Myocyte (in vitro differentiated cells): ENCODE results near the gene RPS6KL1. TPM values are rescaled to one million over a fixed set of nuclear protein-coding genes. Genes with fewer than 3 reads are reported as not detected.
"Not testable (repeated sequence)": the region's sequence is repeated elsewhere in the genome, so short reads cannot be mapped to it uniquely, and the experiment has no call there.

Experiments used
- DNase-seq: peaks from one replicate; pipeline ENCODE4 v3.0.0-alpha.2; 2012; ENCODE audit warnings: low read depth
- total RNA-seq: library from RNA; depleted of rRNA; stranded (reverse); fragments of >200 nt; gene quantifications from 2 replicates; pipeline ENCODE4 v1.2.3, GENCODE V29; 2014

Gene RPS6KL1
- total RNA-seq, 1 donor from 2014 or later = 17.1 TPM

GRCh38 chr14:74937171-74937570, 14.1 kb upstream of the RPS6KL1 start:
- no peak for DNase-seq

DNA sequence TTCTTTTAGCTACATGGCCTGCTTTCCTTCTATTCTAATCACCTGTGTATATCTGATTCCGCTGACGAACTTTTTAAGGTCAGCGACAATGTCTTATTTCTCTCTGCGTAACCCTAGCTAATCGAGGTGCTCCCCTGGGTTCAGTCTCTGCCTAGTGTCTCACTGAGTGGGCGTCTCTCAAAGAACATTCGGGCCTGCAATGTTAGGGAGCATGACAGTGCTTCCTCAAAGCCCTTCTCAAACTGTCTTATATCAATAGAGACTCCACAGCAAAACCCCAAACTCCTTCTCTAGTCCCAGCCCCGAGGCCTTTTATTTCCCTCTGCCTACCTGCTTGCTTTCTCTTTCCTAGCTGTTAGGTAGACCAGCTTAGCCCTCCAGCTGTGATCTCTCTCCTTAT, 13.7 kb upstream of the RPS6KL1 start:
- no peak for DNase-seq

DNA sequence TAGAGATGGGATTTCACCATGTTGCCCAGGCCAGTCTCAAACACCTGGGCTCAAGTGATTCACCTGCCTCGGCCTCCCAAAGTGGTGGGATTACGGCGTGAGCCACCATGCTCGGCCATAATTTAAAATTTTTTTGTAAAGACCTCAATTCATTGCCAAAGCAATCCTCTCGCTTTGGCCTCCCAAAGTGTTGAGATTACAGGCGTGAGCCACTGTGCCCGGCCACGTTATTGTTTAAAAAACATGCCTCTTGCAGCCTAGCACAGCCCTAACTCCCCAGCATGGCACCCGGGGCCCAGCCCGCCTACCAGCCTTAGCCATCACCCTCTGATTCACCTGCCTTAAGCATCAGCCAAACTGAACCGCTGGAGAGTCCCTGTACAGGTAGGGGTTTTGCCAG, 13.1 kb upstream of the RPS6KL1 start:
- DNase-seq = no peak

DNA sequence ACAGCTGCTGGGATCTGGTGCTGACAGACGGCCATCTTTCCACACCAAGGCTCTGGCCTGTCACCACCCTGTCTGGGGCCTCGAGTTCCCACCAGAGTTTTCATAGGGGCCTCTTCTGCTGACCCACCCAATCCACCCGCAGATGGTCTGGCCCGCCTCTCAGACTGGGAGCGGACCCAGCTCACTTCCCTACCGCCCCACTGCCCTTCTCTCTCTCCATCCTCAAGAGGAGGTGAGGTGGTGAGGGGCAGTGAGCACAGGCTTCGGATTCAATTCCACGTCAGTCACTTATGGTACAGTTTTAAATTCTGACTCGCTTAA, 12.3 kb upstream of the RPS6KL1 start:
- DNase-seq = no peak

DNA sequence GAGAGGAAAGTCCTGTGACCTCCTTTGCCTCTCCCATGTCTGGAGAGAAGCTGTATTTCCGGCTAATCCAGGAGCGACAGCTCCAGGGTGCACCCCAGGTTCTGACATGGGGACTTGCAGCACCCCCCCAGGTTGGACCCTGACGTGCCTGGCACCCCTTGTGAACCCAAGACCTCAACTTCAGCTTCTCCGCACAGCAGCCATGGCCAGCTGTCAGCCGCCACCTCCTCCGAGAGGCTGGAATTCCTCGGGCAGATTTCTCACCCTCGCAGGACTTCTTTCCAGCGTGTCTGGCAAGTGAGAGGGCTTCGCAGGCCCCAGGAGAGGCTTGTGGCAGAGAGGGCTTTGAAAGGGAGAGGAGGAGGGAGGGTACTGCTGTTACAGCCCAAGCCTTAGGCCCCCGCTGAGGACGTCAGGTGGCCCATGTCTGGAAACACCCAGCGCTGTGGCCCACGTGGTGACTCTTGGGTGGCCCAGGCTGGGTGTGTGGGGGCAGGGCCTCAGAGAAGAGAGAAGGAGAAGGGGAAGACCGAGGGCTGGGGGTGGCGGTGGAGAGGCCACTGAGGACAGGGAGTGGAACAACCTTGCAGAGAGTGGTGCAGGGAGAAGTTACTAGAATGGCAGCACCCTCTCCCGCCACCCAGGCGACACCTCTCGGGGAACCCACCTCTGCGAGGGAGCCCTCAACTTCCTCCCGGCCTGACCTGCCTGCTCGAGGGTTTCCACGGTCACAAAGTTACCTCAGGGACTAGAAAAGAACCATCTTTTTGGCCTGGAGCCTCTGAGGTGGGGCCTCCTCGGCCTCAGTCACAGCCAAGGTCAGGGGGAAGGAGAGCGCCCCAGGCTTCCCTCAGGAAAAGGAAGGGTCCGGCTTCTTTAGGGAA, 11.7 kb upstream of the RPS6KL1 start:
- peak; percentile 93 for DNase-seq

DNA sequence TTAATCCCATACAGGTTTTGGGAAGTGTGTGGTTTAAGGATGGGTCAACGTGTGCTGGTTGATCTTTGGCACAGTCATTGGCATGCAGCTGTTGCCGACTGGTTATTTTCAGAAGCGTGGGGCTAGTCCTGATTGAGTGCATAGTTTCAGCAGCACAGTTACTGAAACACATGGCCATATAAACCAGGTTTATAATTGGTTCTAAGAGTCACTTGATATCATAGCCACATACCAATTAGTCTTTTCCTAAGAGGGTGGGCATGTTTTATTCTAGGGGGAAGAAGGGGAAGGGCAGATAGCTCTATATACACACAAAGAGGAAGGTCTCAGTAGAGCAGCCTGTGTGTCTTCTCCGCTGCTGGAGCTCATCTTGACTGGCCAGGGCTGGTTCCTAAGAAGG, 11.0 kb upstream of the RPS6KL1 start:
- DNase-seq = peak; percentile 98

- not testable (repeated sequence) for DNase-seq
Measured at GRCh38 chr14:74932936-74933335, 9.9 kb upstream of the RPS6KL1 start.

DNA sequence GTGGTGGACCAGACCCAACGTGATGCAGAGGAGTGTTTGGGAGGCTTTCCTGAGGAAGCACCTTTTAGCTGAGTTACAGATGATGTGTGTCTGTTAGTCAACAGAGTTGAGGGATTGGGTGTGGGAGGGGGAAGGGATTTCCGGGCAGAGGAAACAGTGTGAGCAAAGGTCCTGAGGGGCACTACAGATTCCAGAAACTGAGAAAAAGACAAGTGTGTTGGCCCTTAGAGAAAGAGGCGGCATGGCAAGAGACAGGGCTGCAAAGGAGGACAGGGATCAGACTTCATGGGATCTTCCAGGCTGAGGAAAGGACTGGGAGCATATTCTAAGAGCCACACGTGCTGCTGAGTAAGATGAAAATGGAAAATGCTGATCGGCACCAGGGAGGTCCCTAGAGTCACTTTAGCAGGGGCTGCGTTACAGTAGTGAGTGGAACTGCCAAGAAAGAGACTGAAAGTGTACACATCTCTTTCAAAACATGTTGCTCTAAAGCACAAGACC, 9.4 kb upstream of the RPS6KL1 start:
- no peak for DNase-seq

- DNase-seq = not testable (repeated sequence)
Measured at GRCh38 chr14:74931744-74932143, 8.7 kb upstream of the RPS6KL1 start.

GRCh38 chr14:74929242-74929641, 6.2 kb upstream of the RPS6KL1 start:
- no peak for DNase-seq

DNA sequence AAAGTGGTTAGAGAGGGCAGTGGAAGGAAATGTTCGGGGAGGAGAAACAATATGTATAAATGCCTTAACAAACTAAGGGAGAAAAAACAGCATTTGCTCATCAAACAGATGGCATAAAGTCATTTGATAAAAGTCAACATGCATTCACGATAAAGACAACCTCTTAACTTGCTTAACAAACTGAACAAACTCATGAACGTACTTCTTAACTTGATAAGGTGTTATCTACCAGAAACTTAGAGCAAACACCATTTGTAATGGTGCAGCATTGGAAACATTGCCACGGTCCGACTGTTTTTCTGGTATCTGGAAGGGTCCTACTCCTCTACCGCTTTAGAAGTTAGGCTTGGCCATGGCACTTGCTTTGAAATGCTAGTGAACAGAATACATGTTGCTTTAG, 4.2 kb upstream of the RPS6KL1 start:
- DNase-seq = no peak

- no peak for DNase-seq
Measured at GRCh38 chr14:74924061-74924460, 1.0 kb upstream of the RPS6KL1 start.

DNA sequence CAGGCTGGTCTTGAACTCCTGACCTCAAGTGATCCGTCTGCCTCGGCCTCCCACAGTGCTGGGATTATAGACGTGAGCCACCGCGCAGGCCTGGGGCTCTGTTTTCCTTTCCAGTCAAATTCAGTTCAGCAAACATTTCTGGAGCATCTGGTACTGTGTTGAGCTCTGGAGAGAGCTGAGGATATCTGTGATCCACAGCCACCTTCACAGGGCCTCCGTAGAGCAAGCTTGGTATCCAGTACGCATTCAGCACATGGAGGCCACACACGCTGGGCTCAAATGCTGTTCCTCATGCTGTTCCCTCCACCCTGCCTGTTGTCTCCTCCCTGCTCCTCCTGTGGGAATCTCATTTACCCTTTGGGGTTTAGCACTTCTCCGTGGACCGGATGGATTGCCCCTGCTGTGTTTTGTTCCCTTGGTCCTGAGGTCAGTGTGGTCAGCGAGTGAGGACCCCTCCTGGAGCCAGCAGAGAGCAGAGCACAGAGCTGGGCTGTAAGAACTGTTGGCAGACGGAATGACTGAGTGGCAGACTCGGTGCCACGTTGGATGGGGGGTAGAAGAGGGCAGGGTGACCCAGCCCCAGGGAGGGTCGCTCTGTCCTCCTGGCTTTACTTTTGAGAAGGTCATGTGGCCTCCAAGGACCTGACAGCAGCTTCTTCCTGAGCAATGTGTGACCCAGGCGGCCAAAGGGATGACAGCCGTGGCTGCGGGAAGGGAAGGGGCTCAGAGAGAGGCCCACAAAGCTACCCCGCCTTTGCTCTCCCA, 891 bp downstream of the RPS6KL1 start:
- no peak for DNase-seq

- DNase-seq = no peak
Measured at GRCh38 chr14:74921053-74921620, 1.9 kb downstream of the RPS6KL1 start.

- no peak for DNase-seq
Measured at GRCh38 chr14:74920281-74920680, 2.8 kb downstream of the RPS6KL1 start.

DNA sequence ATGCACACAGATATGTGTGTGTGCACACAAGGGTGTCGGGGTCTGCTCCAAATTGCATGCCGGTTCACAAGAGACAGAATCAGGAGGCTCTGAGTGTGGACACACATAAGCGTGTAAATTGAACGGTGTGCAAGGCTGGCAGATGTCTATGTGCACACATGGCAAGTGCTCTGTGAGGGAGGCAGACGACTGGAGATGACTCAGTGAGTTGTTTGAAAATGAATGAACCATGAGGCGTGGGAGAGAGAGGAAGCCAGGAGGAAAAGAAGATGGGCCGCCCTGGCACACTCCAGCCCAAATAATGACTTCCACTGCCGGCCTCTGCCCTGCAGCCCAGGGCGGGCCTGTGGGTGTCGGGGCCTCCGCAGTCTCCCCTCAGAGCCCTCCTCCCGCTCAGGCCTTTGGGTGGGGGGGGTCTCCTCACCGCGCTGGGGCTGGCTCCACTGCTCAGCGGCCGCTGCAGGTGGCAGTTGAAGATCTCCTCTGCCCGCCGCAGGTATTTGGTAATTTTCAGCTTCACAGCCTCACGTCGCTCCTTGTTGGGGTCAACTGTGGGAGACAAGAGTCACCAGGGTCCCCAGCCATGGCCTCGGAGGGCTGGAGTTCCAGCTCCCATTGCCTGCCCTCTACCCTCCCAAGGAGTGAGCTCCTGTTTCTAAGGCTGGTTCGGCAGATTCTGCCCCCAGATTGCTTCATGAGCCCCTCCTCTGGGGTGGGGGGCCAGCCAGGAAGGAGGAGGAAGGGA, 3.5 kb downstream of the RPS6KL1 start:
- DNase-seq = no peak

DNA sequence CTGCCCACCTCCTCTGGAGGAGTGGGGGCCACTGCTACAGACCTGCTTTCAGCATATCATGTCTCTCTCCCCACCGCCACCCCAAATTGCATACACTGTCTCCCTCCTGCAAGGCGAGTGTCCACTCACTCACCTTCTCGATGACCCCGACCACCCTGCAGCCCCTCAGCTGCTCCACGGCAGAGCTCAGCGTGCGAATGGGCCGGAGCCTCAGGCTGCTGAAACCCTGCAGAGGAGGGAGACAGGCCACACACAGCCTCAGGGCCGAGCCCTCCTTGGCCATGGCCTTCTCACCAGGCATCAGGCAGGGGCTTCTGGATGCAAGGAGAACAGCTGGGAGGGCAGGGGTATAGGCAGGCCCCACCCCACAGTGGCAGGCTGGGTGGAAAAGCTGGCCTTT, 4.7 kb downstream of the RPS6KL1 start:
- DNase-seq = no peak

- no peak for DNase-seq
Measured at GRCh38 chr14:74917646-74918081, 5.4 kb downstream of the RPS6KL1 start.

DNA sequence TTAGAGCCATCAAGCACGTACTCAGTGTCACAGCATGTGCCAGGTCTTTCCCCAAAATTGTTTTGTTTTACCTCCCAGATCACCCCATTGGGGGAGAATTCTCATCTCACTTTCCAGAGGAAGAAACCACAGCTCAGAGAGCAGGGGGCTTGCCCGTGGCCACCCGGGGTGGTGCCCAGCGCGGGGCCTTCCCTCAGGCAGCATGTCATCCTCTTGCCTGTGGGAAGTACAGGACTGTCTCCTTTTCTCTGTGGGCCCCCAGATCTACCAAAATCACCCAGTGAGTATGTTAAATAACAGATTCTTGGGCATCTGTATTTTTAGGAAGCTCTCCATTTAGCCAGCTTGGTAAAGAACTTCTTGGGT, 5.9 kb downstream of the RPS6KL1 start:
- no peak for DNase-seq

DNA sequence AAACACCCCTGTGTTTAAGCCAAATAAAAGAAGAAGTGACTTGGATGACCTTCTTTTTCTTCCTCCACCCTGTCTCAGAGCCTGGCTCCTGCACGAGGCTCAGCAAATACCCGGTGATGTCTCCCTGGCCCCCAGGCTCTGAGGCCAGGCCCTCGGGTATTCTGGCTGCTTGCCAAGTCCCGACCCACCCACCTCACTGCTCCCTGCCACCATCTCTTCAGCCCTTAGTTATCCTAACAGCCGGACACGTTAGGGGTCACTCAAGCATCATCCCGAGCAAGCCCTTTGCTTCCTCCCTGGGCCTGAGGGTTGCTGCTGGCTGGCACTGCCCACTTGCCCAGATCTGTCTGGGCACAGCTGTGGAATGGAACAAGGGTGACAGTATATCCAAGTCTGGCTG, 7.2 kb downstream of the RPS6KL1 start:
- no peak for DNase-seq

- DNase-seq = no peak
Measured at GRCh38 chr14:74915426-74915825, 7.6 kb downstream of the RPS6KL1 start.
